Stomach smooth muscle (tissue), 2 donors: ENCODE results near the gene FGF12.
"Not testable (repeated sequence)": the region's sequence is repeated elsewhere in the genome, so short reads cannot be mapped to it uniquely, and the experiment has no call there.

ENCODE experiments used
- H3K27ac ChIP-seq: one replicate; pipeline ENCODE4 v1.7.0; 2013; ENCODE audit warnings: mild to moderate bottlenecking, low read length, inconsistent platforms
- H3K27me3 ChIP-seq, 2 donors: one replicate each; pipeline ENCODE4 v1.7.0; 2013; ENCODE audit warnings: low read length in 2 of 2; ENCODE audit not compliant: insufficient read depth in 2 of 2, control insufficient read depth in 1 of 2
- H3K36me3 ChIP-seq, 2 donors: one replicate each; pipeline ENCODE4 v1.7.0; 2013; ENCODE audit warnings: low read length in 2 of 2; ENCODE audit not compliant: control insufficient read depth in 2 of 2, insufficient read depth in 2 of 2
- H3K4me1 ChIP-seq: one replicate; pipeline ENCODE4 v1.7.0; 2013; ENCODE audit warnings: low read length; ENCODE audit not compliant: control insufficient read depth, insufficient read depth
- H3K4me3 ChIP-seq, 2 donors: one replicate each; pipeline ENCODE4 v1.7.0; 2013; ENCODE audit warnings: low read length in 2 of 2
- H3K9ac ChIP-seq, 2 donors: one replicate each; pipeline ENCODE4 v1.7.0; 2013; ENCODE audit warnings: low read length in 2 of 2, mild to moderate bottlenecking in 1 of 2
- H3K9me3 ChIP-seq, 2 donors: one replicate each; pipeline ENCODE4 v1.7.0; 2013; ENCODE audit warnings: low read length in 2 of 2; ENCODE audit not compliant: control insufficient read depth in 2 of 2
- donor health status: healthy.
- donor health status: Pancreatic carcinoma.

FGF12 gene

DNA sequence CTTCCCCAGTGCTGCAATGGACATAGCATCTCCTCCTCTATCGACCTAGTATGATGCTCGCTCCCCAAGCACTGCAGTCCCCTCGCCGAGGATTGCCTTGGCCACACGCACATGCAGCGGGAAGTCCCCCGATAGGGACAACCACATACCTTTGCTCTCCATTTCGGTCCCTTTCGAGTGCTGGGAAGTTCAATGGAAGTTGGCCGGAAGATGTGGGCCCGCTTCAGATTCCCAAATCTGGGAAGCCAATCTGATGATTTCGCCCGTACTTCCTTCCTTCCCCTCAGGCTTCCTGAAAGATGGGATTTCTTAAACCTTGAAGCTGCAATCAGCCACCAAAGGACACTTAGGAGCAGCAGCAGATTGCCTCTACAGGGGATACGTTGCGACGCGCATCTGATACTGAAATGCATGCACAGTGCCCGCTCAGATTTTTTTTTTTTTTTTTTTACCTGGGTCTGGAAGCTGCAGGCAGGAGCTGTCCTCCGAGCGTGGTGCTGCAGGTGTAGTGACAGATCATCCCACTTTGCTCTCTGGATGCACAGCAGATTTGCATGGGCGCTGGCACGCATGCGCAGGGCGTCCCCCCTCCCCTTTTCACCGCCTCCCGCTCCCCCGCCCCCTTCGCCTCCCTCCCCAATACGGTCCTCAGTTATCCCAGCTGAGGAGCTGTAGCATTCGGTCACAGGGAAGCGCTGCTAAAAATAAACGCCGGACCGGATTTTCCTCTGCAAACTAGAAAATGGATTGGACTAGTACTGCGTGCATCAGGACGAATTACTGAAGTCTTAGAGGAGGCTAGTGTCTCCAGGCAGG is at the start of gene FGF12:
TSS of gene FGF12 (minus strand) at position 510 of the 816 bp plus-strand sequence.
- Histone ChIP-seq H3K4me3 (peak within 1 kb of the TSS; percentile 64 to 71), H3K27ac (no peak within 1 kb of the TSS), H3K9ac (peak within 1 kb of the TSS in 1 of 2 donors; percentile 13)

DNA sequence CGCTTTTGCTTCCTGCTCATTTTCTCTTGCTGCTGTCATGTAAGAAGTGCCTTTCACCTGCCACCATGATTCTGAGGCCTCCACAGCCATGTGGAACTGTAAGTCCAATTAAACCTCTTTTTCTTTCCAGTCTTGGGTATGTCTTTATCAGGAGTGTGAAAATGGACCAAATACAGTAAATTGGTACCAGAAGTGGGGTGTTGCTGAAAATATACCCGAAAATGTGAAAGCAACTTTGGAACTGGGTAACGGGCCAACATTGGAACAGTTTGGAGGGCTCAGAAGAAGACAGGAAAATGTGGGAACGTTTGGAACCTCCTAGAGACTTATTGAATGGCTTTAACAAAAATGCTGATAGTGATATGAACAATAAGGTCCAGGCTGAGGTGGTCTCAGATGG is 47.0 kb upstream of the FGF12 start:
- H3K4me1 ChIP-seq, H3K9ac ChIP-seq, H3K27ac ChIP-seq, H3K4me3 ChIP-seq, H3K27me3 ChIP-seq, H3K9me3 ChIP-seq, H3K36me3 ChIP-seq: not testable (repeated sequence)

More for the DNA sequence above, at the start of gene FGF12:
- Histone ChIP-seq H3K27me3 (no peaks in the 10 kb centered on the region), H3K4me1 (peaks cover 7% of the 10 kb centered on the region), H3K36me3 (no peaks in the 10 kb centered on the region), H3K9me3 (no peaks in the 10 kb centered on the region)

DNA sequence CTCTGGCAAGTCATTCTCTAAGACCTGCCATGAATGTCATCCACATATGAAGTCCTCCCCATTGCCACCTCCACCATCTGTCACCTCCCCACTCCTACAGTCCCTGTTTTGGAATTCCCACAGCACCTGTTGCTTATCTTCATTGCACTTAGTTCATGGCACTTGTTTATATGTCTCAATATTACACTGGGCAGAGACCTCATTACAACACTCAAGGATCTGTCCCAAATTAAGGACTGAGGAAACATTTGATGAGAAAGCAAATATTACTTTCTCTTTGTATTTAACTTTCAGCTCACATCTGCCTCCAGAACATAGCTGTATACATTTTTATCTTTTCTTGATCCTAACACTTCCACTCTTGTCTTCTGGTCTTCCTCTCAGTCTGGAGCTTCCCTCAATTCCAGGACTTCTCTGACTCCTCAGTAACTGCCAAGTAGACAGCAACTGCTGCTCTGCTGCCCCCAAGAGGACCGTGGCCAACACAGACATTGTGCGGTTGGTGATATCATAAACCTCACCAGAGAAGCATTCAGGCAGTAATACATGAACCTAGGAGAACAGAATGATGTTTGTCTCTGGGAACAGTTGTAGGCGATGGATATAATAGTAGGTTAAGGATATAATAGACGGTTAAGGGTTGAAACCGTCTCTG is 45.0 kb upstream of the FGF12 start:
- H3K9ac ChIP-seq = no peak overlapping the region
- peaks cover 0 to 6% of the 10 kb centered on the region in 2 donors for H3K9me3 ChIP-seq
- no peak overlapping the region for H3K4me3 ChIP-seq
- no peaks in the 10 kb centered on the region for H3K36me3 ChIP-seq
- H3K4me1 ChIP-seq = no peaks in the 10 kb centered on the region
- no peaks in the 10 kb centered on the region for H3K27me3 ChIP-seq
- no peak overlapping the region for H3K27ac ChIP-seq

DNA sequence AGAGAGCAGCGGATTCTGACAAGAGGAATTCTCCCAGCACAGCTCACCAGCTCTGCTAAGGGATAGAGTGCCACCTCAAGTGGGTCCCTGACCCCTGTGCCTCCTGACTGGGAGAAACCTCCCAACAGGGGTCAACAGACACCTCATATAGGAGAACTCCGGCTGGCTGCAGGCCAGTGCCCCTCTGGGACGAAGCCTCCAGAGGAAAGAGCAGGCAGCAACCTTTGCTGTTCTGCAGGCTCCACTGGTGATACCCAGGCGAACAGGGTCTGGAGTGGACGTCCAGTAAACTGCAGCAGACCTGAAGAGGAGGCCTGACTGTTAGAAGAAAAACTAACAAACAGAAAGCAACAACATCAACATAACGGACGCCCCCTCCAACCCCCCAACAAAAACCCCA is 31.3 kb upstream of the FGF12 start:
- no peaks in the 10 kb centered on the region for H3K27me3 ChIP-seq
- H3K4me1 ChIP-seq = no peaks in the 10 kb centered on the region
- no peaks in the 10 kb centered on the region for H3K36me3 ChIP-seq

DNA sequence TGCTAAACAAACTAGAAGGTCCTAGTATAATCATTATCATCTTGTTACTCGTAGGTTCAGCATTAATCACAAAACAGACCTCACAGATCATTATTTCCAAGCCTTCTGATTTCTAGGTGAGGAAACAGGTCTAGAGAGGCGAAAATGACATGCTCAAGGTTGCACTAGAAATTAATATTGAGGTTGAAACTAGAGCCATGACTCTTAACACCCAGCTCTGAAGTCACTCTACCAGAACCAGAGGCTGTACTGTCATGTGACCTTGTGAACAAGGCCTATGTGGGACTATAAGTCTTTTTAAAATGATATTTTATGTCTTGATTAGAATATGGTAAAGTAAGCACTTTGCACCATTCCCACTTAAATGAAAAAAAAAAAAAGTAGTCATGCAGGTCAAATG is 23.8 kb upstream of the FGF12 start:
- no peaks in the 10 kb centered on the region for H3K4me1 ChIP-seq
- no peaks in the 10 kb centered on the region for H3K36me3 ChIP-seq
- H3K27me3 ChIP-seq = no peaks in the 10 kb centered on the region
- H3K27ac ChIP-seq = no peak overlapping the region
- no peak overlapping the region for H3K4me3 ChIP-seq
- H3K9me3 ChIP-seq = no peaks in the 10 kb centered on the region
- H3K9ac ChIP-seq = no peak overlapping the region

More for the DNA sequence above, 31.3 kb upstream of the FGF12 start:
- H3K27ac ChIP-seq = no peak overlapping the region
- no peaks in the 10 kb centered on the region for H3K9me3 ChIP-seq
- no peak overlapping the region for H3K4me3 ChIP-seq
- no peak overlapping the region for H3K9ac ChIP-seq

DNA sequence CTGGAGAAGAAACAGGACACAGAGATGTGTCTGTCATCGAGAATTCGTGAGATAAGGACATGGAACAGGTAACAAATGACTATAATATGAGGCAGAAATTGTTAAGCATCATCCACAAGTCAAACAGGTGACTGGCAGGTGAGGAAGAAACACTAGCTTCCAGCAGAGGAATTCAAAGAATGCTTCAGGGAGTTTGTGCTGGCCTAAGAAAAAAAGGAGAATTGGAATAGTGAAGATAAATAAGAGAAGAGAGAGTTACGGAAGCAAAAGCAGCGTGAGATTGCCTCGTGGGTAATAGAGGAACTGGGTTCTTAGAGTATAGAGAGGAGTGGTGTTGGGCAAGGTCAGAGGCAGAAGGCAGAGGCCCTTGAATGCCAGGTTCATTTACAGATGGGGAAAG is 22.9 kb upstream of the FGF12 start:
- Histone ChIP-seq H3K9ac (no peak overlapping the region), H3K27ac (no peak overlapping the region), H3K4me1 (no peaks in the 10 kb centered on the region), H3K36me3 (no peaks in the 10 kb centered on the region), H3K9me3 (no peaks in the 10 kb centered on the region), H3K4me3 (no peak overlapping the region), H3K27me3 (no peaks in the 10 kb centered on the region)

DNA sequence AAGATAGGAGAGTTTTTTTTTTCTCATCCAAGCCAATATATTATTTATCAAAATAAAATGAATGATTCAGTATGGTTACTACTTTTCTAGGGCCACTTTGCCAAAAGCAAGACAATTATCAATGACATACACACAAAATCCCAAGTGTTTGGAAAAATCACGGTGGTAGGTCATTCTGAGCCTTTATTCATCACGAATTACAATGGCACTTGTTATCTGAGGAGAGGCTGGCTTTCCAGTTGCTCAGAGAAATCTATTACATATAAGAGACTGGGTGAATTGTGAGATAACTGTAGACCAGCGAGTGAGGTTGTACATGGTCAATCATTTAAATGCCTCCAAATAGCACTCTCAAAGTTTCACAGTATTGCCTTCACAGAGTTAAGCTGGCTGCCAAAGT is 20.4 kb upstream of the FGF12 start:
- Histone ChIP-seq H3K4me1 (no peaks in the 10 kb centered on the region), H3K27me3 (no peaks in the 10 kb centered on the region), H3K27ac (no peak overlapping the region), H3K9me3 (no peaks in the 10 kb centered on the region), H3K4me3 (no peak overlapping the region), H3K36me3 (no peaks in the 10 kb centered on the region), H3K9ac (no peak overlapping the region)

DNA sequence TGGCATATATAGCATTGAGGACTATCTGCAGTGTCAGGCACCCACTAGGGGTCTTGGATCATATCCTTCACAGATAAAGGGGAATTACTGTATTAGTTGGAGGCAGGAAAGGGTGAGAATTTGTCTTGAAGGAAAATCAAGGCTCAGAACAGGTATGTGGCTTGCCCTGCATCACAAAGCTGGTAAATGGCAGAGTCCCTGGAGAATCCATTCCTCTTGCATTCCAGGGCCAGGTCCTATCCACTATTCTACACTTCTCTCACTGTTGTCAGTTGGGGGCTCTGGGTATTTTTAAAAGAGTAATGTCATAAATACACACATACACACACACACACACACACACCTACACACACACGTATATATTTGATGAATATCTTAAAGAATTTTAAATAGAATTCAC is 19.8 kb upstream of the FGF12 start:
- Histone ChIP-seq H3K9me3 (no peaks in the 10 kb centered on the region), H3K4me3 (no peak overlapping the region), H3K4me1 (no peaks in the 10 kb centered on the region), H3K27ac (no peak overlapping the region), H3K36me3 (no peaks in the 10 kb centered on the region), H3K9ac (no peak overlapping the region), H3K27me3 (no peaks in the 10 kb centered on the region)

DNA sequence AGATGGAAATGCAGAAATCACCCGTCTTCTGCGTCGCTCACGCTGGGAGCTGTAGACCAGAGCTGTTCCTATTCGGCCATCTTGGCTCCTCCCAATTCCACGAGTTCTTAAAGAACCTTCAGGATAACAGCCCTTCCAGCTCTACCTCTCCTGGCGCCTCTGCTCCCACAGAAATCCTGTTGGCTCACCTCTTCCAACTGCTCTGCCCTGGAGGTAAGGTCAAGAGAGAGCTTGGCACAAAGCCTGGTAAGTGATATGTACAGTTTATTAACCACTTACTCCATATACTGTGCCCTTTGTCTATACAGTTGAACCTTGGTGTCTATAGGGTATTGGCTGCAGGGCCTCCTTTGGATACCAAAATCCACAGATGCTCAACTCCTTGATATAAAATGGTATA is 17.8 kb upstream of the FGF12 start:
- no peaks in the 10 kb centered on the region for H3K27me3 ChIP-seq
- no peak overlapping the region for H3K9ac ChIP-seq
- no peak overlapping the region for H3K27ac ChIP-seq
- no peak overlapping the region for H3K4me3 ChIP-seq
- H3K9me3 ChIP-seq = no peaks in the 10 kb centered on the region
- no peaks in the 10 kb centered on the region for H3K4me1 ChIP-seq
- H3K36me3 ChIP-seq = no peaks in the 10 kb centered on the region

DNA sequence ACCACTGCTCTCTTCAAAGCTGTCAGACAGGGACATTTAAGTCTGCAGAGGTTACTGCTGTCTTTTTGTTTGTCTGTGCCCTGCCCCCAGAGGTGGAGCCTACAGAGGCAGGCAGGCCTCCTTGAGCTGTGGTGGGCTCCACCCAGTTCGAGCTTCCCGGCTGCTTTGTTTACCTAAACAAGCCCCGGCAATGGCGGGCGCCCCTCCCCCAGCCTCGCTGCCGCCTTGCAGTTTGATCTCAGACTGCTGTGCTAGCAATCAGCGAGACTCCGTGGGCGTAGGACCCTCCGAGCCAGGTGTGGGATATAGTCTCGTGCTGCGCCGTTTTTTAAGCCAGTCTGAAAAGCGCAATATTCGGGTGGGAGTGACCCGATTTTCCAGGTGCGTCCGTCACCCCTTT is 17.3 kb upstream of the FGF12 start:
- not testable (repeated sequence) for H3K4me3 ChIP-seq, H3K27me3 ChIP-seq, H3K4me1 ChIP-seq, H3K9me3 ChIP-seq, H3K9ac ChIP-seq, H3K27ac ChIP-seq, H3K36me3 ChIP-seq

DNA sequence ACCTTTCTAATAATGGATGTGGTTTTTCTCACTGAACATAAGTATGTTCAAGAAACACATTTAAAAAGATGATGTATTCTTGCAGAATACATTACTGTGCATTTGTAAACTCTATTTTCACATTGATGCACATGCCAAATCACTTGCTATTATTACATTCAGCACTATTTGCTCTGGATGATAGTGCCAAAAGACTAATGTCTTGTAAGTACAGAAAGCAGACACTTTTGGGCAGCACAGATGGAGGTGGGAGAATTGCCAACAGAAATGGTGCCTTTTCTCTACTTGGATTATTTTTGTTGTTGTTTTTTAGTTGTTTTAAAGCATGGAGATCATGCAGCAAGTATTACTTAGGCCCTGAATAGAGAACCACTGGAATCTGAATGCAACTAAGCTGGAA is 10.2 kb upstream of the FGF12 start:
- no peaks in the 10 kb centered on the region for H3K36me3 ChIP-seq
- no peaks in the 10 kb centered on the region for H3K9me3 ChIP-seq
- H3K27ac ChIP-seq = no peak overlapping the region
- no peaks in the 10 kb centered on the region for H3K27me3 ChIP-seq
- H3K4me1 ChIP-seq = no peaks in the 10 kb centered on the region
- H3K4me3 ChIP-seq = no peak overlapping the region
- no peak overlapping the region for H3K9ac ChIP-seq
